Muscle layer of duodenum (tissue), 2 donors: ENCODE measurements around the gene COPS4.
"Not testable (repeated sequence)": the region's sequence is repeated elsewhere in the genome, so short reads cannot be mapped to it uniquely, and the experiment has no call there.

ENCODE experiments used
- H3K27ac ChIP-seq: one replicate; pipeline ENCODE4 v1.7.0; 2013; ENCODE audit warnings: mild to moderate bottlenecking, low read length
- H3K27me3 ChIP-seq: one replicate; pipeline ENCODE4 v1.7.0; 2013; ENCODE audit warnings: low read depth, mild to moderate bottlenecking, control low read depth, low read length
- H3K36me3 ChIP-seq, 2 donors: one replicate each; pipeline ENCODE4 v1.7.0; 2013; ENCODE audit warnings: low read length in 2 of 2, control low read depth in 1 of 2, mild to moderate bottlenecking in 1 of 2; ENCODE audit not compliant: insufficient read depth in 2 of 2, control insufficient read depth in 1 of 2
- H3K4me1 ChIP-seq, 2 donors: one replicate each; pipeline ENCODE4 v1.7.0; 2013; ENCODE audit warnings: low read length in 2 of 2, mild to moderate bottlenecking in 2 of 2, control low read depth in 1 of 2, moderate library complexity in 1 of 2; ENCODE audit not compliant: insufficient read depth in 2 of 2, control insufficient read depth in 1 of 2
- H3K4me3 ChIP-seq, 2 donors: one replicate each; pipeline ENCODE4 v1.7.0; 2013; ENCODE audit warnings: low read length in 2 of 2, low read depth in 1 of 2, mild to moderate bottlenecking in 1 of 2
- H3K9me3 ChIP-seq, 2 donors: one replicate each; pipeline ENCODE4 v1.7.0; 2013; ENCODE audit warnings: low read length in 2 of 2, control low read depth in 1 of 2, mild to moderate bottlenecking in 1 of 2; ENCODE audit not compliant: control insufficient read depth in 1 of 2
- donor health status: healthy.

The COPS4 gene

DNA sequence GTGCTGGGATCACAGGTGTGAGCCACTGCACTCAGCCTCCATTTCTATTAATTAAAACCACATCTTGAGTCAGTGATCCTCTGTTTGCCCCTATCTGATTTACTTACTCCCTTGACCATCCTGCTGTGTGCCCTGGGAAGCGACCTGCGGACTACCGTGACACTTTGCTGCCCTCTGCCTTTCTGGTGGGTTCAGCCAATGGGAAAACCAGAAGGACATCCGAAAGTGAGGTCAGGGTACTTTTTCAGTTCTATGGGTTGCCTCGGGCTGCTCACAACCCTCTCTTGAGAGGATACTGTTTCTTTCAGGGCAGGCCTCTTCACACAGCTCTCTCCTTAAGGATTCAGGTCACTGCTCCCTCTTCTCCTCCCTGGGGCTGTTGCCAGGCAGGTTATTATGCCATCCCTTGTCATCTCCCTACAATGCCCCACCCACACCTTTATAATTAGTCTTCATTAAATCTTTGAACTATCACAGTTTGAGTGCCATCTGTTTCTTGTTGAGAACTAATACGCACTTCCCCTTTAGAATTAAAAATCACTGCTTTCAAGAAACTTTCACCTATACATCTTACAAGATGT lies 58.2 kb downstream of the COPS4 start:
- no peaks in the 10 kb centered on the region for H3K36me3 ChIP-seq
- no peaks in the 10 kb centered on the region for H3K4me1 ChIP-seq
- H3K4me3 ChIP-seq = no peak overlapping the region
- H3K9me3 ChIP-seq = no peaks in the 10 kb centered on the region
- no peaks in the 10 kb centered on the region for H3K27me3 ChIP-seq
- H3K27ac ChIP-seq = no peak overlapping the region

DNA sequence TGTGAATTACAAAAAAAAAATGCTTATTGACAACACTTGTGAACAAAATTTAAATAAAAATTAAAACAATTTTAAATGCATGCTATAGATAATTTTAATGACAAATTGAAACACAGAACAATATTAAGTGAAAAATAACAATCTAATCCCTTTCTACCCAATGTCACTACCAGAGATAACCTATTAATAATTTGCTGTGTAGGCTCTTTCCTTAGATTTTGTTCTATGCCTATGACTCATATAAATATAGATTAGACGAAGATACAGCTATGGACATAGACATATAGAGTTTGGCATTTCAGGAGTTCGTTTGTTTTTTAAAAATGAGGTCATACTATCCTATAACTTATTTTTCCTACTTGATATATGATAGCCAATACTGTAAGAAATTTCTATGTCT lies 61.4 kb downstream of the COPS4 start:
- H3K4me1 ChIP-seq = no peaks in the 10 kb centered on the region
- no peak overlapping the region for H3K27ac ChIP-seq
- no peaks in the 10 kb centered on the region for H3K36me3 ChIP-seq

DNA sequence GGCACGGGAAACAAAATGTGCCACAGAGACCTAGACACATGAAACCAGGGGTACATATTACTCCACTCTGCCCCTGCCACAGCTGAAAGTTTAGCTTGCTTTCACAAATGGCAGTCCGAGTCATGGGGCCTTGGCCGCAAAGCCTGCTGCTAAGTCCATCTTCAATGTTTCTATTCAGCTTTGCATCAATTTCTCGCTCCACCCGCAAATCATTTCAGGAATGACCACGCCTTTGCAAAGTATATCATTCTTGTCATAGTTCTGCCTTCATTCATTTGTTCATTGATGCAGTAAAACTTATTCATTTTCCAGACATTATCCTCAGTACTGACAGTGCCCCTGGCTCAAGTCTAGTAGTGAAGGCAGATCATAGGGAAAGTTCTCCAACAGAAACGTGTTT lies 70.0 kb downstream of the COPS4 start:
- Histone ChIP-seq H3K4me3 (no peak overlapping the region), H3K36me3 (no peaks in the 10 kb centered on the region), H3K9me3 (no peaks in the 10 kb centered on the region), H3K27me3 (no peaks in the 10 kb centered on the region), H3K4me1 (no peaks in the 10 kb centered on the region), H3K27ac (no peak overlapping the region)

More for the DNA sequence above, 61.4 kb downstream of the COPS4 start:
- Histone ChIP-seq H3K4me3 (no peak overlapping the region), H3K9me3 (no peaks in the 10 kb centered on the region), H3K27me3 (no peaks in the 10 kb centered on the region)

DNA sequence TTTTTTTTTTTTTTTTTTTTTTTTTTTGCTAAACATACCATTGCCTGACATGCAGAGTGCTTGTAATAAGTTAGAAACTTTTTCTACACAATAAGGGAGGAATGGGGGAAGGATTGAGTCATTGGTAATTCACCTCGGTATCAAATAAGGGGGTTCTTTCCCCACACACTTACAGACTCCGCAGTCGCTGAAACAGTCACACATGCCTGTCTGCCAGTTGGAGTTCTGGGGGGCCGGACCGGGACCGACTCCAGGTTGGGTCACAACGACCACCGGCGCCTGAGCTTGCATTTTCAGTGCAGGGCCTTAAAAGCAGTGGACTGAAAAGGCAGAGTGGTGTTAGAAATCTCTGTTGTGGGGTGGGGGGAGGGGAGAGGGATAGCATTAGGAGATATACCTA lies 72.6 kb downstream of the COPS4 start:
- Histone ChIP-seq H3K4me3 (no peak overlapping the region), H3K27ac (no peak overlapping the region), H3K4me1 (no peaks in the 10 kb centered on the region)

DNA sequence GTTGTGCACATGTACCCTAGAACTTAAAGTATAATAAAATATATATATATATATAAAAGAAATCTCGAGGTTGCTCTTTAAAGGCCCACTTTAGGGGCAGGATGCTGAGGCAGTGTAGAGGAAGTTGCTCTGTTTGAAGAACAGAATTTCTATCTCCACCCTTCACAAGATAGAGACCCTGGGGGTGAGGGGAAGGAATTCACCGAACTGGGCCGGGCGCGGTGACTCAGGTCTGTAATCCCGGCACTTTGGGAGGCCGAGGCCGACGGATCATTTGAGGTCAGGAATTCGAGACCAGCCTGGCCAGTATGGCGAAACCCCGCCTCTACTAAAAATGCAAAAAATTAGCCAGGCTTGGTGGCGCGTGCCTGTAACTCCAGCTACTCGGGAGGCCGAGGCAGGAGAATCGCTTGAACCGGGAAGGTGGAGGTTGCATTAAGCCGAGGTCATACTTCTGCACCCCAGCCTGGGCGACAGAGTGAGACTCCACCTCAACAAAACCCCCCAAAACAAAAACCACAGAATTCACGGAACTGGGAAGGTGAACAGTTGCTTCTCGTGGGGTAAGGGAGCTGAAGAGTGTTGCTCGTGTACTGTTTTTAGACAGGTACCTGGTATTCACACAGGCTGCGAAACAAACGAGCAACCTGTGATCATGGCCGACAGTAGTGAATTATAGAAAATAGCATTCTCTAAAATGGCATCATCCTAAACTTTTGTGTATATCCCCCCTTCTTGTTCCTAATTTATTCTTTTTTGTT lies 73.3 kb downstream of the COPS4 start:
- Histone ChIP-seq H3K27me3 (no peaks in the 10 kb centered on the region), H3K27ac (peak overlapping the region; percentile 47), H3K36me3 (no peaks in the 10 kb centered on the region), H3K9me3 (no peaks in the 10 kb centered on the region), H3K4me3 (peak overlapping the region in 1 of 2 donors; percentile 75), H3K4me1 (no peaks in the 10 kb centered on the region)

More for the DNA sequence above, 72.6 kb downstream of the COPS4 start:
- no peaks in the 10 kb centered on the region for H3K27me3 ChIP-seq
- H3K9me3 ChIP-seq = no peaks in the 10 kb centered on the region
- H3K36me3 ChIP-seq = no peaks in the 10 kb centered on the region

DNA sequence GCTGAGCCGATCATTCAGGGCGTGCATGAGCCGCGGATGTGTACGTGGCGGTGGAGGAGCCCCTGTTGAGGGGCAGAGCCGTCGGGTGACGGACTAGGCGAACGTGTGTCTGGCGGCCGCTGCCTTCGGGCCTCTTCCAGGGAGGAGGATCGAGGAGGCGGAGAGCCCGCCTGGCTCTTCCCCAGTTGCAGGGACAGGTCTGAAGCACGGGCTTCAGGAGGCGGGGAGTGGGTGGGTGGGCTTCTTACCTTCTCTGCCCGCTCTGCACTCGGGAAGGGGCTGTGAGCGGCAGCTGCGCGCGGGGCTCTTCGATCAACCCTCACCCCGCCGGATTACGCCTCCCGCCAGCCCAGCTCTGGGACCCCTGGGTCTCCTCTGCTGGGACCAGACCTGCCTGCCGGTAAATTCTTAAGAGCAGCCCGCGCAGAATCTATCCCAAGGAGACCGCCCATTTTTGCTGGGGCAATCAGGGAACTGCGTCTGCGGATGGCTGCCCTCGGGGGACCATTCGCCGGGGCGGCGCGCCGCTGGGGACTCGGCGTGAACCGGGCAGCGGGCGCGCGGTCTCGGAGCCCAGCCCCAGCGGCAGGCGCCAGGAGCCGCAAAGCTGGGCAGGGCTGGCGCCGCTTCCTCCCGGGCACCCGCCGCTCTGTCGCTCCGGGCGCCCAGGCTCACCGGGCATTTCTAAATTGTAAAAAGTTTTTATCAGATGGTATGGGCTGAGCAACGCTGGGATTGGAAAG lies 74.7 kb downstream of the COPS4 start:
- peak overlapping the region; percentile 75 to 77 for H3K4me3 ChIP-seq
- H3K27ac ChIP-seq = peak overlapping the region; percentile 71
- no peaks in the 10 kb centered on the region for H3K4me1 ChIP-seq
- no peaks in the 10 kb centered on the region for H3K36me3 ChIP-seq
- H3K27me3 ChIP-seq = no peaks in the 10 kb centered on the region
- no peaks in the 10 kb centered on the region for H3K9me3 ChIP-seq

DNA sequence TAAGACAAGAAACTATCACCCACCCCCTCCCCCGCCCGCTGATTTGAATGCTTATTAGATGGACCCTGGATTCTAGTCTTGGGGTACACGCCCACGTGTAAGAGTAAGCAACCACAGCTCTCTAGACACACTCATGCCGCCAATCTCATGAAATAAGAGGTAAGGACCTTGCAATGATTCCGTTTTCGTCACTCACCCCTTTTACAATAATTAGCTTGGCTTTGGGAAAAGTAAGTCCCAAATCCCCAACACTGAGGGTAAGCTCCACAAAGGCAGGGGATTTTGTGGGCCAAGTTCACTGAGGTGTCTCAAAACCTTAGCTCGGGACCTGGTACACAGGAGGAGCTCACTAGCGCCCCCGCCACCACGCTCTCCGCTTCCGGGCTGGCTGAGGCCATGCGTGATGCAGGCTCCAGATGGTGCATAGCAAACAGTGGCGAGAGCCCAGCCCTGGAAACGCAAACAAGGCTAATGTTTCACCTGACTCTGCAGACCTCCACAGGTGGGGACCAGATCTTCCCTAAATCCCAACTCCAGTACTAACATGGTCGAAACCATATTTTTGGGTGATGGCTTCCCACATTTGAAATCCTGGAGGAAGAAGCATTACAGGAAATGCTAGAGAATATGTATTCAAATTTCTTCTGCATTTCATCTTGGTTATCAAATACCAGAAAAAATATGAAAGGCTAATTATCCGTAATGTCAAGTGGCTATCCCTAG lies 75.4 kb downstream of the COPS4 start:
- no peaks in the 10 kb centered on the region for H3K27me3 ChIP-seq
- H3K4me1 ChIP-seq = no peaks in the 10 kb centered on the region
- peak overlapping the region; percentile 71 for H3K27ac ChIP-seq
- no peaks in the 10 kb centered on the region for H3K36me3 ChIP-seq
- peak overlapping the region; percentile 75 to 77 for H3K4me3 ChIP-seq
- no peaks in the 10 kb centered on the region for H3K9me3 ChIP-seq

DNA sequence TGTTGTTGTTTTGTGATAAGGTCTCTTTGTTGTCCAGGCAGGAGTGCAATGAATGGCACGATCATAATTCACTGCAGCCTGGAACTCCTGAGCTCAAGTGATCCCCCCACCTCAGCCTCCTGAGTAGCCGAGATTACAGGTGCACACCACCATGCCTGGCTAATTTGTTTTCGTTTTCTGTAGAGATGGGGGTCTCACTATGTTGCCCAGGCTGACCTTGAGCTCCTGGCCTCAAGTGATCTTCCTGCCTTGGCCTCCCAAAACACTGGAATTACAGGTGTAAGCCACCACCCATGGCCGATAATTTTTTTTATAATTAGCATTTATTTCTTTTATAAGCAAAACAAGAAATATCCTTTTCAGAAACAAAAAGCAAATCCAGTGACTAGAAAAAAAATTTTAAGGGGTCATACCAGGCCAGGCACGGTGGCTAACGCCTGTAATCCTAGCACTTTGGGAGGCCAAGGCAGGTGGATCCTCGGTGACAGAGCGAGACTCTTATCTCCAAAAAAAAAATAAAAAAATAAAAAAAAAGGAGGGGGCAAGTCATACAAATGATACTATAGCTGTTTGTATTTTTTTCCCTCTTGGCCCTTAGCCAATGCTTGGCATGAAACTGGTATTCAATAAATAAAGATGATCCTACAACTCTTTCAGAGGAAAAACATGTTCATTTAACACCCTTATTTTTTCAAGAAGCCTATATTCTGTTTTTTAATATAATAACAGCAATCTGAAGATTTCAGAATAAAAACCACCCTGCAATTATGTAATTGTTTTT lies 76.2 kb downstream of the COPS4 start:
- no peaks in the 10 kb centered on the region for H3K4me1 ChIP-seq
- no peaks in the 10 kb centered on the region for H3K27me3 ChIP-seq
- H3K36me3 ChIP-seq = no peaks in the 10 kb centered on the region
- no peaks in the 10 kb centered on the region for H3K9me3 ChIP-seq
- H3K27ac ChIP-seq = peak overlapping the region; percentile 71
- peak overlapping the region in 1 of 2 donors; percentile 75 for H3K4me3 ChIP-seq

DNA sequence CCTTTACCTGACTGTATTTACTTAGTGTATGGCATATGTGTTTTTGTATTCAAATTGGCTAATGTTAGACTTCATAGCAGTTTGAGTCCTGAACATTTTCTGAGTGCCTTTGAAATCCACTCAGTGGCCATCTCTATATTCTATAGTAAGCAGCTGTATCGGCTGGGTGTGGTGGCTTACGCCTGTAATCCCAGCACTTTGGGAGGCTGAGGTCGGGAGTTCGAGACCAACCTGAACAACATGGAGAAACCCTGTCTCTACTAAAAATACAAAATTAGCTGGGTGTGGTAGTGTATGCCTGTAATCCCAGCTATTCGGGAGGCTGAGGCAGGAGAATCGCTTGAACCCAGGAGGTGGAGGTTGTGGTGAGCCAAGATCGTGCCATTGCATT lies 76.8 kb downstream of the COPS4 start:
- H3K27me3 ChIP-seq, H3K4me3 ChIP-seq, H3K27ac ChIP-seq, H3K9me3 ChIP-seq, H3K36me3 ChIP-seq, H3K4me1 ChIP-seq: not testable (repeated sequence)

DNA sequence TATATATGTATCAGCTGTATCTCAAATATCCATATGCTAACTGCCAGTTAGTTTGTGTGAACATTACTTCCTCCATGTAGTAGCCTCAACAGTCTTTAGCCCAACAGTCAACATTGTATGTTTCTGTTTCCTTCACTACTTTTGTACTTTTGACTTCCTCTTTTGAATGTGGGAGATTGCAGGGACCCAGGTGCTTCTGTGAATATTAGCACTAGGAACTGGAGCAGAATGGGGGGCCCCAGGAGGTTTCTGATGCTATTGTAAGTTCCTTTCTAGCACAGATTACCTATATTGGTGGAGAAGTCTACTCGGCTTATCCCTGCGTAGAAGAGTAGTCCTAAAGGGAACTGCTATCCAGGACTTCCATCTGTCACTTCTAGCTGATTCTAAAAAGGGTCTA lies 77.2 kb downstream of the COPS4 start:
- H3K27ac ChIP-seq = peak overlapping the region; percentile 79
- peak overlapping the region in 1 of 2 donors; percentile 56 for H3K4me3 ChIP-seq
- no peaks in the 10 kb centered on the region for H3K36me3 ChIP-seq
- H3K27me3 ChIP-seq = no peaks in the 10 kb centered on the region
- no peaks in the 10 kb centered on the region for H3K9me3 ChIP-seq
- H3K4me1 ChIP-seq = no peaks in the 10 kb centered on the region
